ENCODE measurements around the gene GMPR. TPM values are rescaled to one million over a fixed set of nuclear protein-coding genes. Genes with fewer than 3 reads are reported as not detected.

The GMPR gene
- total RNA-seq, 2 experiments from 2014 or later: 0.63 to 0.95 TPM

DNA sequence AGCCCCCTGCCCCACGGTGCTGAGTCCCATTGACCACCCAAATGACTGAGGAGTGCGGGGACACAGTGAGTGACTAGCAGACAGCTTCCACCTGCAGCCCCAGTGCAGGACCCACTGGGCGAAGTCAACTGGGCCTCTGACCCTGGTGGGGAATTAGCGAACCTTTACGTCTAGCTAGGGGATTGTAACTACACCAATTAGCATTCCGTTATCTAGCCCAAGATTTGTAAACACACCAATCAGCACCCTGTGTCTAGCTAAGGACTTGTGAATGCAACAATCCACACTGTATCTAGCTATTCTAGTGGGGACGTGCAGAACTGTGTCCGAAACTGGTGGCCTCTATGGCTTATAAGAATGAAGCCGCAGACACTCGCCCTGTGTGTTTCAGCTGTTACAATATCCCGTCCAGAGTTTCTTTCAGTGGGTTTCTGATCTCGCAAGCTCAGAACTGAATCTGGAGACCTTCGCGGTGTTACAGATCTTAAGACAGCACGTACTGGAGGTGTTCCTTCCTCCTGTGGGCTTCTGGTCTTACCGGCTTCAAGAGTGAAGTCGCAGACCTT is 21.1 kb upstream of the GMPR start:
- POLR2A ChIA-PET: no interaction called here
- TF ChIP-seq, protein P1, sequence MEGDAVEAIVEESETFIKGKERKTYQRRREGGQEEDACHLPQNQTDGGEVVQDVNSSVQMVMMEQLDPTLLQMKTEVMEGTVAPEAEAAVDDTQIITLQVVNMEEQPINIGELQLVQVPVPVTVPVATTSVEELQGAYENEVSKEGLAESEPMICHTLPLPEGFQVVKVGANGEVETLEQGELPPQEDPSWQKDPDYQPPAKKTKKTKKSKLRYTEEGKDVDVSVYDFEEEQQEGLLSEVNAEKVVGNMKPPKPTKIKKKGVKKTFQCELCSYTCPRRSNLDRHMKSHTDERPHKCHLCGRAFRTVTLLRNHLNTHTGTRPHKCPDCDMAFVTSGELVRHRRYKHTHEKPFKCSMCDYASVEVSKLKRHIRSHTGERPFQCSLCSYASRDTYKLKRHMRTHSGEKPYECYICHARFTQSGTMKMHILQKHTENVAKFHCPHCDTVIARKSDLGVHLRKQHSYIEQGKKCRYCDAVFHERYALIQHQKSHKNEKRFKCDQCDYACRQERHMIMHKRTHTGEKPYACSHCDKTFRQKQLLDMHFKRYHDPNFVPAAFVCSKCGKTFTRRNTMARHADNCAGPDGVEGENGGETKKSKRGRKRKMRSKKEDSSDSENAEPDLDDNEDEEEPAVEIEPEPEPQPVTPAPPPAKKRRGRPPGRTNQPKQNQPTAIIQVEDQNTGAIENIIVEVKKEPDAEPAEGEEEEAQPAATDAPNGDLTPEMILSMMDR (IDR thresholded peaks at IDR 0.05): no peak
- CTCF ChIA-PET: no interaction called here
- H3K27me3 ChIP-seq (ENCODE audit: control insufficient read depth in 1 of 2, insufficient read depth in 2 of 2, low read length in 2 of 2): peaks cover 14 to 17% of the 10 kb centered on the region in 2 experiments
- peaks cover 0 to 5% of the 10 kb centered on the region in 2 experiments for H3K9me3 ChIP-seq (ENCODE audit: control insufficient read depth in 1 of 2, insufficient read depth in 1 of 2, low read length in 2 of 2)
- Mint-ChIP-seq H3K4me3 (no peak overlapping the region), H3K27ac (no peak overlapping the region), H3K27me3 (peaks cover 51% of the 10 kb centered on the region), H3K36me3 (ENCODE audit: low read depth) (no peaks in the 10 kb centered on the region), H3K9me3 (no peaks in the 10 kb centered on the region), H3K4me1 (ENCODE audit: low read depth) (no peaks in the 10 kb centered on the region)
- no peak overlapping the region for H3K27ac ChIP-seq (ENCODE audit: low read depth in 1 of 2, low read length in 2 of 2)
- H3K36me3 ChIP-seq (ENCODE audit: insufficient read depth, low read length): no peaks in the 10 kb centered on the region
- no peak overlapping the region for H3K4me3 ChIP-seq (ENCODE audit: low read length)
- intact Hi-C loops (cut with DNase I, micrococcal nuclease): no loop called here
- DNase-seq (no peak), ATAC-seq (ENCODE audit: poor library complexity) (no peak)
- no peaks in the 10 kb centered on the region for H3K4me1 ChIP-seq (ENCODE audit: insufficient read depth, low read length)

DNA sequence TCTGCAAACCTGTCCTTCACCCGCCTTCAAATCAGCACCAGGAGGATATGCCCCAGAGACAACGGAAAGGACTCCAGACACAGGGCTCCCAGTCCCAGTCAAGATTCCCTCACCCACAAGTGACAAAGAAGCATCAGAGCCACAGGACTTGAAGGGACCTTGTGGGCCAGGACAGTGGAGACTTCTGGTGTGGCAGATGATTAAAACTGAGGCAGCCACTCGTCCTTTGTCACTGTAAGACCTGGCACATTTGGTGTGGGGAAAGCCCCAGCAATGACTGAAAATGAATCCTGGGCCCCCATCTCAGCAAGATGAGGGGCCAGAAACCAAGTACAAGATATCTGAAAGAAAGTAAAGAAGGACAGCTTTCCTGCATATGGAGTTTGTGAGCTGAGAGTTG is 15.6 kb upstream of the GMPR start:
- intact Hi-C loops (cut with DNase I, micrococcal nuclease): no loop called here
- TF ChIP-seq, protein P1 (IDR thresholded peaks at IDR 0.05): no peak
- H3K4me1 Mint-ChIP-seq (ENCODE audit: low read depth): no peaks in the 10 kb centered on the region
- H3K36me3 ChIP-seq (ENCODE audit: insufficient read depth, low read length): no peaks in the 10 kb centered on the region
- ChIA-PET POLR2A (no interaction called here), CTCF (interaction anchor here (0.7 kb wide), 1 partner anchor 1229 kb away, joined by 4 read pairs; no protein-coding TSS in a partner anchor)
- no peak overlapping the region for H3K27ac Mint-ChIP-seq
- H3K36me3 Mint-ChIP-seq (ENCODE audit: low read depth): no peaks in the 10 kb centered on the region
- H3K4me3 ChIP-seq (ENCODE audit: low read length): no peak overlapping the region
- ATAC-seq (ENCODE audit: poor library complexity): no peak
- DNase-seq: no peak
- peaks cover 3 to 4% of the 10 kb centered on the region in 2 experiments for H3K27me3 ChIP-seq (ENCODE audit: control insufficient read depth in 1 of 2, insufficient read depth in 2 of 2, low read length in 2 of 2)
- H3K27me3 Mint-ChIP-seq: peaks cover 31% of the 10 kb centered on the region
- H3K4me3 Mint-ChIP-seq: no peak overlapping the region
- no peaks in the 10 kb centered on the region for H3K4me1 ChIP-seq (ENCODE audit: insufficient read depth, low read length)
- H3K9me3 Mint-ChIP-seq: no peaks in the 10 kb centered on the region
- peaks cover 0 to 5% of the 10 kb centered on the region in 2 experiments for H3K9me3 ChIP-seq (ENCODE audit: control insufficient read depth in 1 of 2, insufficient read depth in 1 of 2, low read length in 2 of 2)
- no peak overlapping the region for H3K27ac ChIP-seq (ENCODE audit: low read depth in 1 of 2, low read length in 2 of 2)

DNA sequence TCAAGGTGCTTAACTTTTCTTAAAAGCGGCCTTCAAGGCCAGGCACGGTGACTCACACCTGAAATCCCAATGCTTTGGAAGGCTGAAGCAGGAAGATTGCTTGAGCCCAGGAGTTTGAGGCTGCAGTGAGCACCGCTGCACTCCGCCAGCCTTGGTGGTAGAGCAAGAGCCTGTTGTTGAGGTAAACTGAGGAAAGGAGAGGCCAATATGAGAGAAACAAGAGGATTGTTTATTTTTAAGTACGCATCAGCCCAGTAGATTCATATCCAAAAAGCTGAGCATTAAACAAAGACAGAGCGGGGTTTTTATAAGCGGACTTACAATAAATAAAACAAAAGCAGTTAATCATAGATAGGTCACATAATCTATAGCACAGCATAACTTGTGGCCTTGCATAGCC is 15.0 kb upstream of the GMPR start:
- H3K9me3 Mint-ChIP-seq: no peaks in the 10 kb centered on the region
- ATAC-seq (ENCODE audit: poor library complexity) (no peak), DNase-seq (no peak)
- H3K4me3 Mint-ChIP-seq: no peak overlapping the region
- Histone ChIP-seq H3K36me3 (ENCODE audit: insufficient read depth, low read length) (no peaks in the 10 kb centered on the region), H3K27me3 (ENCODE audit: control insufficient read depth in 1 of 2, insufficient read depth in 2 of 2, low read length in 2 of 2) (peaks cover 0 to 4% of the 10 kb centered on the region in 2 experiments), H3K4me1 (ENCODE audit: insufficient read depth, low read length) (no peaks in the 10 kb centered on the region), H3K4me3 (ENCODE audit: low read length) (no peak overlapping the region), H3K27ac (ENCODE audit: low read depth in 1 of 2, low read length in 2 of 2) (no peak overlapping the region), H3K9me3 (ENCODE audit: control insufficient read depth in 1 of 2, insufficient read depth in 1 of 2, low read length in 2 of 2) (no peaks in the 10 kb centered on the region)
- no peaks in the 10 kb centered on the region for H3K36me3 Mint-ChIP-seq (ENCODE audit: low read depth)
- intact Hi-C loops (cut with DNase I, micrococcal nuclease): no loop called here
- H3K27me3 Mint-ChIP-seq: peaks cover 28% of the 10 kb centered on the region
- H3K27ac Mint-ChIP-seq: no peak overlapping the region
- no peaks in the 10 kb centered on the region for H3K4me1 Mint-ChIP-seq (ENCODE audit: low read depth)
- POLR2A ChIA-PET: no interaction called here
- TF ChIP-seq, protein P1 (IDR thresholded peaks at IDR 0.05): no peak
- CTCF ChIA-PET: no interaction called here

All from CD4-positive, alpha-beta T cell (primary cell).